PC-3 (cell line): Measurements from ENCODE around the gene PCDHGA7.
"Not testable (repeated sequence)": the region's sequence is repeated elsewhere in the genome, so short reads cannot be mapped to it uniquely, and the experiment has no call there.

Experiments used
- EZH2 ChIP-seq: fragments of 300-600 bp; sonication (generic); IDR thresholded peaks from one replicate; pipeline ENCODE4 v1.6.1; 2017; ENCODE audit warnings: antibody characterized with exemption, mild to moderate bottlenecking, low read length; ENCODE audit not compliant: unreplicated experiment
- TF ChIP-seq, protein P1 (sequence below): fragments of 300-600 bp; sonication (generic); conservative IDR thresholded peaks from 2 replicates; pipeline ENCODE4 v1.5.1; 2017; ENCODE audit warnings: antibody characterized with exemption, low read depth, mild to moderate bottlenecking, low read length

DNA sequence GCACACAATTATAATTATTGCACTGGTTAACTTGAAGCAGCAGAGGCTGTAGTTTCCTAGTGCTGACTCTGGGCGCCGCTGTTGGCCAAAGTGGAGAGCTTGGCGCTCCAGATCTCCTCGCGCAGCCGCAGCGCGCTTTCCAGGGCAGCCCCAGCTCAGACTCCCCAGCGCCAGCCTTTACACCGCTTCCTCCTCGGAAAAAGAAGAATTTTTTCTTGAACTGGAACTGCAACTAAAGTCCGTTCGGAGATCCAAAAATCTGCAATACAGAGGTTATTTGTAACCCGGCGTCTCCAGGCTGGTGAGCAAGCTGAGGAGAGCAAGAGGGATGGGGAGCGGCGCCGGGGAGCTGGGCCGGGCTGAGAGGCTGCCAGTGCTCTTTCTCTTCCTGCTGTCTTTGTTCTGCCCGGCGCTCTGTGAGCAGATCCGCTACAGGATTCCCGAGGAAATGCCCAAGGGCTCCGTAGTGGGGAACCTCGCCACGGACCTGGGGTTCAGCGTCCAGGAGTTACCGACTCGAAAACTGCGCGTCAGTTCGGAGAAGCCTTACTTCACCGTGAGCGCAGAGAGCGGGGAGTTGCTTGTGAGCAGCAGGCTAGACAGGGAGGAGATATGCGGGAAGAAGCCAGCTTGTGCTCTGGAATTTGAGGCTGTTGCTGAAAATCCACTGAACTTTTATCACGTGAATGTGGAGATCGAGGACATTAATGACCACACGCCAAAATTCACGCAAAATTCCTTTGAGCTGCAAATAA lies 5.2 kb downstream of the PCDHGA7 start, which contains the start of gene PCDHGB4:
- TF ChIP-seq, protein P1, sequence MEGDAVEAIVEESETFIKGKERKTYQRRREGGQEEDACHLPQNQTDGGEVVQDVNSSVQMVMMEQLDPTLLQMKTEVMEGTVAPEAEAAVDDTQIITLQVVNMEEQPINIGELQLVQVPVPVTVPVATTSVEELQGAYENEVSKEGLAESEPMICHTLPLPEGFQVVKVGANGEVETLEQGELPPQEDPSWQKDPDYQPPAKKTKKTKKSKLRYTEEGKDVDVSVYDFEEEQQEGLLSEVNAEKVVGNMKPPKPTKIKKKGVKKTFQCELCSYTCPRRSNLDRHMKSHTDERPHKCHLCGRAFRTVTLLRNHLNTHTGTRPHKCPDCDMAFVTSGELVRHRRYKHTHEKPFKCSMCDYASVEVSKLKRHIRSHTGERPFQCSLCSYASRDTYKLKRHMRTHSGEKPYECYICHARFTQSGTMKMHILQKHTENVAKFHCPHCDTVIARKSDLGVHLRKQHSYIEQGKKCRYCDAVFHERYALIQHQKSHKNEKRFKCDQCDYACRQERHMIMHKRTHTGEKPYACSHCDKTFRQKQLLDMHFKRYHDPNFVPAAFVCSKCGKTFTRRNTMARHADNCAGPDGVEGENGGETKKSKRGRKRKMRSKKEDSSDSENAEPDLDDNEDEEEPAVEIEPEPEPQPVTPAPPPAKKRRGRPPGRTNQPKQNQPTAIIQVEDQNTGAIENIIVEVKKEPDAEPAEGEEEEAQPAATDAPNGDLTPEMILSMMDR, result peak; percentile 31
- TF ChIP-seq EZH2, result not testable (repeated sequence)
